Measurements from ENCODE around the gene CTNS.

DNA sequence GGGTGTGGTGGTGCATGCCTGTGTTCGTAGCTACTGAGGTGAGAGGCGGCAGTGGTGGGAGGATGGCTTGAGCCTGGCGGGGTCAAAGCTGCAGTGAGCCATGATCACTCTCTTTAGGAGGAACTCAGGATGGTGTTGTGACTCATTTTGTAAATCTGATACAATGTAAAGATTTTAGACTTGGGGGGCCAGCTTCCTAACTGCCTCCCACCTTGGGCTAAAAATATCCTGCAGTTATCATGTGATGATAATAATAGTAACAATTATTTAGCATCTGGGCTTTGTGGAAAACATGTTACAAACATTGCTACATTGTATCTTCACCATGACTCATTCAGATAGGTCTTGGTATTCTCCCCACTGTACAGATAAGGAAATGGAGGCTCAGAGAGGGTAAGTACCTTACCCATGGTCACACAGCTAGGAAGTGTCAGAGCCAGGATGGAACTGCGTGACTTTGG lies 7.4 kb downstream of the CTNS start:
- TF ChIP-seq CTCF (IDR thresholded peaks at IDR 0.05; ENCODE audit: poor library complexity) = no peak
- TF ChIP-seq EZH2 (IDR thresholded peaks at IDR 0.05; ENCODE audit: borderline replicate concordance) = no peak
